Esophagus mucosa (tissue), 1 donor: ENCODE measurements around the gene SEMA4A. TPM values are rescaled to one million over a fixed set of nuclear protein-coding genes. Genes with fewer than 3 reads are reported as not detected.
A peak's percentile ranks its signal among the peaks of the same experiment; 100 is the strongest.
"Not testable (repeated sequence)": the region's sequence is repeated elsewhere in the genome, so short reads cannot be mapped to it uniquely, and the experiment has no call there.

ENCODE experiments used
- ATAC-seq: fragments of 200-7000 bp; cut with Tn5 transposase; one replicate; pipeline ENCODE4 v1.9.1; 2020
- total RNA-seq: library from RNA; stranded (reverse); gene quantifications from one replicate; pipeline ENCODE4 v1.2.4, GENCODE V29; 2023
- donor health status: DM: yes; HTN: yes; CAD: no.

The SEMA4A gene
- total RNA-seq, 1 donor from 2014 or later, result 34.6 TPM

GRCh38 chr1:156160000-156160742 is 6.8 kb downstream of the SEMA4A start:
- ATAC-seq, result no peak

DNA sequence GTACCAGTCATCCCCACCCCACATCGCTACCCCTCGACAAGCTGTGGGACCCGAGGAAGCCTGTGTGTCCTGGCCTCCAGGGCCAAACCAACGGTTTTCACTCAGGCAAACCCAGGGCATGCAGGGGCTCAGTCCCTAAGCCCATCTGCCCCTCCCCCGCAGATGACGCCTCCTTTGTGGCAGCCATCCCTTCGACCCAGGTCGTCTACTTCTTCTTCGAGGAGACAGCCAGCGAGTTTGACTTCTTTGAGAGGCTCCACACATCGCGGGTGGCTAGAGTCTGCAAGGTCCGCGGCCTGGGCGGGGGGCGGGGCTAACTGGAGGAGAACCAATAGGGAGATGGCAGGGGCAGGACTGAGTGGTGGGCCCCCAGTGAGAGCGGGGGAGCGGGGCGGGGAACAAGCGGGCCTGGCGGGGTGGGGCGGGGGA is 7.4 kb downstream of the SEMA4A start:
- peak; percentile 54 for ATAC-seq

GRCh38 chr1:156162430-156163037 is 9.1 kb downstream of the SEMA4A start:
- ATAC-seq, result no peak

DNA sequence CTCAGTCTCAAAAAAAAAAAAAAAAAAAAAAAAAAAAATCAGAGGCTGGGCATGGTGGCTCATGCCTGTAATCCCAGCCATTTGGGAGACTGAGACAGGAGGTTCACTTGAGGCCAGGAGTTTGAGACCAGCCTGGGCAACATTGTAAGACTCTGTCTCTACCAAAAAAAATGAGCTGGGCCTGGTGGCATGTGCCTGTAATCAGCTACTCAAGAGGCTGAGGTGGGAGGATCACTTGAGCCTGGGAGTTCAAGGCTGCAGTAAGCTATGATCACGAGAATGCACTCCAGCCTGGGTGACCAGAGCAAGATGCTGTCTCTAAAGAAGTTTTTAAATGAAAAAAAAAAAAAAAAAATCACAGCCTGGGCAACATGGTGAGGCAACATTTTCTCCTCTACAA is 10.3 kb downstream of the SEMA4A start:
- ATAC-seq, result no peak

GRCh38 chr1:156164125-156164831 is 10.9 kb downstream of the SEMA4A start:
- no peak for ATAC-seq

DNA sequence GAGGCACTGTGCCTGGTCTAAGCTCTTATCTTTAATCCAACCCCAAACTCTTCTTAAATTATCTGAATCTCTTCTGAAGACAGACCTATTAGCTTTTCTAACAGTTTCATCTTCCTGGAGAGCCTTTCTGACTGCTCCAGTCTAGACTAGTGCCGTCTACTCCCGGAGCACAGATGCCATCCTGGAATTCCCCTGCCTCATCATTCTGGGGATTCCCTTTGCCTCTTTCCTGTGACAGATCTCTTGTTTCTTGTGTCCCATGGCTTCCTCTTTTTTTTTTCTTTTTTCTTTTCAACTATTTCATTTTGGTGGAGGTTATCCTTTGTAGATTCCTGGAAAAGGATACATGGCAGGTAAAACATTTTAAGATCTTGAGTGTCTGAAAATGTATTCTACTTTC is 11.7 kb downstream of the SEMA4A start:
- no peak for ATAC-seq

DNA sequence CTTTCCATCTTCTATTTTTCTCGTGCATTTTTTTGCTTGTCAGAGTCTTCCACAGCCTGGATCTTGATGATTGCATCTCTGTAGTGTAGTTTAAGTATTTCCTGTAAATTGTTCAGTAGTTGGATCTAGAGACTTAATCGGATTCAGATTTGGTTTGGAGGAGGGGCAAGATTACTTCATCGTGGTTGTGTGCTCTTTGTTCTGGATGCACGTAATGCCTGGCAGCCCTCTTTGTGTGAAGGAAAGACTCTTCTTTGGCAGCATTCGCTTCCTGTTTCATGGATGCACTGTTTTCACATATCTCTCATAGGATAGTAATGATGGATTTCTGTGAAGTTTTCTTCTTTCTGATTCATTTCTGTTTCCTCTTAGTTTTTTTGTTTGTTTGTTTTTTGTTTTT is 14.2 kb downstream of the SEMA4A start:
- ATAC-seq, result no peak

- ATAC-seq, result no peak
These were observed 19.5 kb downstream of the SEMA4A start for GRCh38 chr1:156172696-156173470.

DNA sequence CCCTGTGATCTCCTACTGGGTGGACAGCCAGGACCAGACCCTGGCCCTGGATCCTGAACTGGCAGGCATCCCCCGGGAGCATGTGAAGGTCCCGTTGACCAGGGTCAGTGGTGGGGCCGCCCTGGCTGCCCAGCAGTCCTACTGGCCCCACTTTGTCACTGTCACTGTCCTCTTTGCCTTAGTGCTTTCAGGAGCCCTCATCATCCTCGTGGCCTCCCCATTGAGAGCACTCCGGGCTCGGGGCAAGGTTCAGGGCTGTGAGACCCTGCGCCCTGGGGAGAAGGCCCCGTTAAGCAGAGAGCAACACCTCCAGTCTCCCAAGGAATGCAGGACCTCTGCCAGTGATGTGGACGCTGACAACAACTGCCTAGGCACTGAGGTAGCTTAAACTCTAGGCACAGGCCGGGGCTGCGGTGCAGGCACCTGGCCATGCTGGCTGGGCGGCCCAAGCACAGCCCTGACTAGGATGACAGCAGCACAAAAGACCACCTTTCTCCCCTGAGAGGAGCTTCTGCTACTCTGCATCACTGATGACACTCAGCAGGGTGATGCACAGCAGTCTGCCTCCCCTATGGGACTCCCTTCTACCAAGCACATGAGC is 23.3 kb downstream of the SEMA4A start:
- peak; percentile 29 for ATAC-seq

- peak; percentile 19 for ATAC-seq
These were observed 24.7 kb downstream of the SEMA4A start for GRCh38 chr1:156177919-156178654.

DNA sequence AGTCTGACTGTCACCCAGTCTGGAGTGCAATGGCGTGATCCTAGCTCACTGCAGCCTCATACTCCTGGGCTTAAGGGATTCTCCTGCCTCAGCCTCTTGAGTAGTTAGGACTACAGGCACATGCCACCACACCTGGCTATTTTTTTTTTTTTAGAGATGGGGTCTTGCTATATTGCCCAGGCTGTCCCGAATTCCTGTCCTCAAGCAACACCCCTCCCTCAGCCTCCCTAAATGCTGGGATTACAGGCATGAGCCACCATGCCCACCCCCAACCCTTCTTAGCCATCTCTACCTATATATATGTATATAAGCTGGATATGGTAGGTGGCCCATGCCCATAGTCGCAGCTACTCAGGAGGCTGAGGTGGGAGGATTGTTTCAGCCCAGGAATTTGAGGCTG is 27.1 kb downstream of the SEMA4A start:
- ATAC-seq, result no peak

GRCh38 chr1:156181391-156181924 is 28.1 kb downstream of the SEMA4A start:
- not testable (repeated sequence) for ATAC-seq

DNA sequence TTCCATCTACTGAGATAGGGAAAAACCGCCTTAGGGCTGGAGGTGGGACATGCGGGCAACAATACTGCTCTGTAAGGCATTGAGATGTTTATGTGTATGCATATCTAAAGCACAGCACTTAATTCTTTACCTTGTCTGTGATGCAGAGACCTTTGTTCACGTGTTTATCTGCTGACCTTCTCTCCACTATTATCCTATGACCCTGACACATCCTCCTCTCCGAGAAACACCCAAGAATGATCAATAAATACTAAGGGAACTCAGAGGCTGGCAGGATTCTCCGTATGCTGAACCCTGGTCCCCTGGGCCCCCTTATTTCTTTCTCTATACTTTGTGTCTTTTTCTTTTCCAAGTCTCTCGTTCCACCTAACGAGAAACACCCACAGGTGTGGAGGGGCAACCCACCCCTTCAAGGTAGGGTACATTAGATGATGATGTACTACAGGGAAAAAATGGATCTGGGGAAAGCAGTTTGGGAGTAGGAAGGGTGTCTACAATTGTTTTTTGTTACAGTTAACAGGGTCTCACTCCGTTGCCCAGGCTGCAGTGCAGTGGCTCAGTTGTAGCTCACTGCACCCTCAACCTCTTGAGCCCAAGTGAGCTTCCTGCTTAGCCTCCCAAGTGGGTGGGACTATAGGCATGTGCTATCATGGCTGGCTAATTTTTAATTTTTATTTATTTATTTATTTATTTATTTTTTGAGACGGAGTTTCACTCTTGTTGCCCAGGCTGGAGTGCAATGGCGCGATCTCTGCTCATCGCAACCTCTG is 28.8 kb downstream of the SEMA4A start:
- not testable (repeated sequence) for ATAC-seq

- ATAC-seq, result not testable (repeated sequence)
These were observed 33.2 kb downstream of the SEMA4A start for GRCh38 chr1:156186347-156187177.

- ATAC-seq, result not testable (repeated sequence)
These were observed 36.9 kb downstream of the SEMA4A start for GRCh38 chr1:156190265-156190664.

- no peak for ATAC-seq
These were observed 38.0 kb downstream of the SEMA4A start for GRCh38 chr1:156191292-156191964.

- ATAC-seq, result no peak
These were observed 39.8 kb downstream of the SEMA4A start for GRCh38 chr1:156193208-156193487.

DNA sequence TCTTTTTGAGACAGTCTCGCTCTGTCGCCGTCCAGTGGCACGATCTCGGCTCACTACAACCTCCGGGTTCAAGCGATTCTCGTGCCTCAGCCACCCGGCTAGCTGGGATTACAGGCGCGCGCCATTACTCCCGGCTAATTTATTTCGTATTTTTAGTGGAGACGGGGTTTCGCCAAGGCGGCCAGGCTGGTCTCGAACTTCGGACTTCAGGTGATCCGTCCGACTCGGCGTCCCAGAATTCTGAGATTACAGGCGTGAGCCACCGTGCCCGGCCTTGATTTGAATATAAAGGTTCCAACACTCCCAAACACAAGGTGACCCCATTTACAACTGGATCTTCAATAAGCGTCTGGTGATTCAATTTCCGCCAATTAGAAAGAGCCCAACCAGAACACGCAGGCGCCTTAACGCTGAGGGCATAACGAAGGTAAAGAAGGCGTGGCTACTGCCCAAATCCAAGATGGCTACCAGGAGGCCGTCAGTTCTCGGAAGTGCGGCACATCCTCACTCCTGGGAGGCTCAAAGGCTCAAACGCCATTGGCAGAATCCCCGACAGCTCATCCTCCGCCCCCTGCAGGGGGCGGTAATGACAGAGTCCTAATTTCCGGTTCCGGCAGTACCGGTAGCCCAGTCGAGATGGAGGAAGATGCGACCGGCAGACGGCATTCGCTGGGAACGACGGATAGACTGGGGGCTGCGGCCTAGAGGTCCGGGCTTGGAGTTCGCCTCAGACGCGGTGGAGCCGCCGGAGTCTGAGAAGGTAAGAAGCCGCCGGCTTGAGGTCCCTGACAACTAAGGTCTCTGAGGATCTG is 40.3 kb downstream of the SEMA4A start, which contains the start of gene SLC25A44:
TSS of gene SLC25A44 (plus strand) at position 617 of the 812 bp plus-strand sequence. CDS start 5,744 bp downstream, outside the sequence.
- ATAC-seq, result peak; percentile 100
